Keratinocyte (primary cell): Measurements from ENCODE around the gene SLC26A9.

Experiments used
- CTCF ChIP-seq, 3 experiments: IDR thresholded peaks in 1 of 3; conservative IDR thresholded peaks in 1 of 3; optimal IDR thresholded peaks in 1 of 3; 2 replicates in 2 of 3; 3 replicates in 1 of 3; pipeline versions ENCODE3 to v1.5.1; 2011; ENCODE audit warnings: low read length in 3 of 3, mild to moderate bottlenecking in 3 of 3, moderate library complexity in 2 of 3, control low read depth in 1 of 3, inconsistent platforms in 1 of 3; ENCODE audit not compliant: insufficient read depth in 2 of 3; ENCODE audit errors: extremely low read depth in 1 of 3
- EZH2 ChIP-seq: IDR thresholded peaks from one replicate; pipeline ENCODE4 v1.6.1; 2012; ENCODE audit warnings: inconsistent platforms, mild to moderate bottlenecking, low read length, moderate library complexity

DNA sequence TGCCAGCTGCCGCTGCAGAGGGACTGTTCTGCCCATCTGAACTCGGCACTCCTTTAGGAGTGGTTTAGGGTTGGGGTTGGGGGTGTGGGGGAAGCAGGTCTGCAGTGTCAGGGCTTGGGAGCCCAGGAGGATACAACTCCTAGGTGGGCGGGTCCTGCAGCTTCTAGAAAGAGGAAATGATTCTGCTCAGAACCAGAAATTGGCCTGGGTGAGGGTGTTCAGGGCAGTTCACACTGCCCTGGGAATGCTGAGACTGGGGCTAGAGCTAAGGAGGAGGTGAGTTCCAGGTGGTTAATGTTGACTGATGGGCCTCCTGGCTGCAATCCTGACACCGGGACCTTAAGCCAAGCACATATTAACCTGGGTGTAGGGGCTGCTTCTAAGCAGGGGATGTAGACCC, 4.8 kb upstream of the SLC26A9 start:
- TF ChIP-seq CTCF (optimal IDR thresholded peaks at IDR 0.05 in 1 of 3, IDR thresholded peaks at IDR 0.05 in 1 of 3, conservative IDR thresholded peaks at IDR 0.05 in 1 of 3; ENCODE audit: extremely low read depth in 1 of 3, insufficient read depth in 2 of 3, low read length in 3 of 3): no peak
- TF ChIP-seq EZH2: no peak
